ENCODE data around the gene PADI3.

Gene PADI3

DNA sequence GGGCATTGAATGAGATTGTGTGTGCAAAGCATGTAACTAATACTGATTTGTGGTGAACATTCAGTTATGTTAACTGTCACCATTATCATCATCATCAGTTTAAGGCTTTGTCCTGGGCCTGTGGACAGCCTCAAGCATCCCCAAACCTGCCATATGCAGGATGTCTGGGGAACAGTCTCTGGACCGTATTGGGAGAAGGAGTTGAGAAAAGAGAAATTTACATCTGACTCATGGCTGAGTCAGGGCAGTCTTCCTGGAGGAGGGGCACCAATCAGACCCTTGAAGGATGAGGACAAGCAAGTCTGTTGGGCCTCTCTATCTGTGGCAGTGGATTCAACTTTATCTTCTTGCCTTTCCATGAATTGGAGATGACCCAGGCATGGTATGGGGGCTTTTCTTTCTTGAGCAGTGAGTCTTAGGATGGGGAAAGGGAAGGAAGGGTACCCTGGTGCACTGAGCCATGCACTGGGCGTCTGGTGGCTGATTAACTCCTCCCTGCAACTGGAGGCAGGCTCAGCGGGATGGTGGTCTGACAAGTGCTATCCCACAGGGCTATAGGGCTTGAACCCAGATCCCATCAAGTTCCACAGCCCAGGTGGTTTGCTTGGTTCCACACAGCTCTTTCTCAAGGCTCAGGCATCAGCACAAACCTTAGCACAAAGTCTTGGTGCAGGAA, 2.9 kb downstream of the PADI3 start:
- H3K27me3 ChIP-seq (ENCODE audit: control insufficient read depth in 2 of 2, insufficient read depth in 2 of 2, low read length in 2 of 2) = no peaks in the 10 kb centered on the region
- H3K9me3 ChIP-seq (ENCODE audit: control insufficient read depth in 2 of 2, low read length in 2 of 2) = no peaks in the 10 kb centered on the region
- H3K9ac ChIP-seq (ENCODE audit: low read depth in 1 of 2, low read length in 2 of 2) = no peak overlapping the region
- H3K36me3 ChIP-seq (ENCODE audit: control insufficient read depth in 2 of 2, insufficient read depth in 2 of 2, low read length in 2 of 2) = no peaks in the 10 kb centered on the region
- H3K4me3 ChIP-seq (ENCODE audit: low read length in 2 of 2) = no peak overlapping the region
- no peak overlapping the region for H3K27ac ChIP-seq (ENCODE audit: low read depth in 2 of 2, low read length in 2 of 2)
- peaks cover 6 to 28% of the 10 kb centered on the region in 2 donors for H3K4me1 ChIP-seq (ENCODE audit: control insufficient read depth in 2 of 2, insufficient read depth in 2 of 2, low read length in 2 of 2)

- H3K4me3 ChIP-seq (ENCODE audit: low read length in 2 of 2) = no peak overlapping the region
- no peaks in the 10 kb centered on the region for H3K9me3 ChIP-seq (ENCODE audit: control insufficient read depth in 2 of 2, low read length in 2 of 2)
- H3K9ac ChIP-seq (ENCODE audit: low read depth in 1 of 2, low read length in 2 of 2) = no peak overlapping the region
- no peaks in the 10 kb centered on the region for H3K36me3 ChIP-seq (ENCODE audit: control insufficient read depth in 2 of 2, insufficient read depth in 2 of 2, low read length in 2 of 2)
- H3K4me1 ChIP-seq (ENCODE audit: control insufficient read depth in 2 of 2, insufficient read depth in 2 of 2, low read length in 2 of 2) = peaks cover 6 to 24% of the 10 kb centered on the region in 2 donors
- no peaks in the 10 kb centered on the region for H3K27me3 ChIP-seq (ENCODE audit: control insufficient read depth in 2 of 2, insufficient read depth in 2 of 2, low read length in 2 of 2)
- no peak overlapping the region for H3K27ac ChIP-seq (ENCODE audit: low read depth in 2 of 2, low read length in 2 of 2)
Measured at GRCh38 chr1:17255336-17255735, 6.4 kb downstream of the PADI3 start.

DNA sequence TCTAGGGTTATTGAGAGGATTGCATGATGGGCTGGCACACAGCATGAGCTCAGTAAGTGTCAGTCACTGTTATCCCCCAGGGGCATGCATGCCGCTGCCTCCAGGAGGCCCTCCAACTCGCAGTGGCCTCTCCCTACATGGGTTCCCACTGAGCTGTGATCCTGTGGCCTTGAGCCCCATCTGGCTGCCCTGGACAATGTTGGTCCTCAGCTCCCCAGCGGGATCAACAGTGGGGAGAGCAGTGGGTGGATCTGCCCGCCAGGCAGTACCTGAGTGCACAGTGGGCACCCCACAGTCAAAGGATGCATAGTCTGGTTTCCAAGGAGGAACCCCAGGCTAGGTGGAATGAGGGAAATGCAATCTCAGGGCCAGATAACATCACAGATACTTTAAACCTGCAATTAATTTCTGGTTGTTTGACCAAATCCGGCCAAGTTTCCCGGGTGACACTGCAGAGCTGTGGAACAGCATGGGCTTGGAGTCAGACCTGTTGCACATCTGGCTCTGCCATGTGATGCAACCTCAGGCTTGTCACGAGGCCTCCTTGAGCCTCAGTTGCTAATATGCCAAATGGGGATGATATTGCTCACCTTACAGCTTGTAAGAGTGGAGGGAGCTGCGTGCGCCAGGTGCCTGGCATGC, 9.3 kb downstream of the PADI3 start:
- Histone ChIP-seq H3K4me3 (ENCODE audit: low read length in 2 of 2) (no peak overlapping the region), H3K9me3 (ENCODE audit: control insufficient read depth in 2 of 2, low read length in 2 of 2) (no peaks in the 10 kb centered on the region), H3K9ac (ENCODE audit: low read depth in 1 of 2, low read length in 2 of 2) (no peak overlapping the region), H3K36me3 (ENCODE audit: control insufficient read depth in 2 of 2, insufficient read depth in 2 of 2, low read length in 2 of 2) (no peaks in the 10 kb centered on the region), H3K27ac (ENCODE audit: low read depth in 2 of 2, low read length in 2 of 2) (peak overlapping the region in 1 of 2 donors; percentile 35), H3K4me1 (ENCODE audit: control insufficient read depth in 2 of 2, insufficient read depth in 2 of 2, low read length in 2 of 2) (peaks cover 0 to 10% of the 10 kb centered on the region in 2 donors), H3K27me3 (ENCODE audit: control insufficient read depth in 2 of 2, insufficient read depth in 2 of 2, low read length in 2 of 2) (no peaks in the 10 kb centered on the region)

- Histone ChIP-seq H3K4me1 (ENCODE audit: control insufficient read depth in 2 of 2, insufficient read depth in 2 of 2, low read length in 2 of 2) (peaks cover 0 to 10% of the 10 kb centered on the region in 2 donors), H3K9ac (ENCODE audit: low read depth in 1 of 2, low read length in 2 of 2) (no peak overlapping the region), H3K27ac (ENCODE audit: low read depth in 2 of 2, low read length in 2 of 2) (peak overlapping the region in 1 of 2 donors; percentile 35), H3K27me3 (ENCODE audit: control insufficient read depth in 2 of 2, insufficient read depth in 2 of 2, low read length in 2 of 2) (no peaks in the 10 kb centered on the region), H3K9me3 (ENCODE audit: control insufficient read depth in 2 of 2, low read length in 2 of 2) (no peaks in the 10 kb centered on the region), H3K36me3 (ENCODE audit: control insufficient read depth in 2 of 2, insufficient read depth in 2 of 2, low read length in 2 of 2) (no peaks in the 10 kb centered on the region), H3K4me3 (ENCODE audit: low read length in 2 of 2) (no peak overlapping the region)
Measured at GRCh38 chr1:17258758-17259130, 9.8 kb downstream of the PADI3 start.

- no peak overlapping the region for H3K4me3 ChIP-seq (ENCODE audit: low read length in 2 of 2)
- no peaks in the 10 kb centered on the region for H3K36me3 ChIP-seq (ENCODE audit: control insufficient read depth in 2 of 2, insufficient read depth in 2 of 2, low read length in 2 of 2)
- no peaks in the 10 kb centered on the region for H3K27me3 ChIP-seq (ENCODE audit: control insufficient read depth in 2 of 2, insufficient read depth in 2 of 2, low read length in 2 of 2)
- no peak overlapping the region for H3K27ac ChIP-seq (ENCODE audit: low read depth in 2 of 2, low read length in 2 of 2)
- H3K4me1 ChIP-seq (ENCODE audit: control insufficient read depth in 2 of 2, insufficient read depth in 2 of 2, low read length in 2 of 2) = peaks cover 0 to 10% of the 10 kb centered on the region in 2 donors
- H3K9me3 ChIP-seq (ENCODE audit: control insufficient read depth in 2 of 2, low read length in 2 of 2) = no peaks in the 10 kb centered on the region
- no peak overlapping the region for H3K9ac ChIP-seq (ENCODE audit: low read depth in 1 of 2, low read length in 2 of 2)
Measured at GRCh38 chr1:17259233-17259873, 10.5 kb downstream of the PADI3 start.

GRCh38 chr1:17260264-17260663, 11.4 kb downstream of the PADI3 start:
- H3K36me3 ChIP-seq (ENCODE audit: control insufficient read depth in 2 of 2, insufficient read depth in 2 of 2, low read length in 2 of 2) = no peaks in the 10 kb centered on the region
- no peaks in the 10 kb centered on the region for H3K27me3 ChIP-seq (ENCODE audit: control insufficient read depth in 2 of 2, insufficient read depth in 2 of 2, low read length in 2 of 2)
- H3K27ac ChIP-seq (ENCODE audit: low read depth in 2 of 2, low read length in 2 of 2) = no peak overlapping the region
- H3K9ac ChIP-seq (ENCODE audit: low read depth in 1 of 2, low read length in 2 of 2) = no peak overlapping the region
- H3K9me3 ChIP-seq (ENCODE audit: control insufficient read depth in 2 of 2, low read length in 2 of 2) = no peaks in the 10 kb centered on the region
- no peak overlapping the region for H3K4me3 ChIP-seq (ENCODE audit: low read length in 2 of 2)
- peaks cover 0 to 5% of the 10 kb centered on the region in 2 donors for H3K4me1 ChIP-seq (ENCODE audit: control insufficient read depth in 2 of 2, insufficient read depth in 2 of 2, low read length in 2 of 2)

DNA sequence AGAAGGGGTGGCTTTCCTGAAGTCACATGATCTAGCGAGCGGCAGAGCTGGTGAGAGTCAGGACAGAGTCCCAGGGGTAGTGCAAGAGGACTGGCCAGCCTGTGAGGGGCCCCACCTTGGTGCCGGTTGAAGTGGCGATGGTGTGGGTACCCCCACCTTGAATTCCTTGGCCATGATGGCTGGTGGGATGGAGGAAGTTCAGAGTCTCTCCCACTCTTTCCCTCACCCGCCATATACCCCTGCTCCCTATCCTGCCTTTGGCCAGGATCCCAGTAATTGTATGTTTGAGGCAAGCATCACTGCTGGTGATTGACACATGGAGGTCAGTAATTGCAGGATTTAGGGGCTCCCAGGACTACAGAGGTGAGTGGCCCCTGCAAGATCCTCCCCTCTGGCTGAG, 11.8 kb downstream of the PADI3 start:
- Histone ChIP-seq H3K27me3 (ENCODE audit: control insufficient read depth in 2 of 2, insufficient read depth in 2 of 2, low read length in 2 of 2) (no peaks in the 10 kb centered on the region), H3K4me3 (ENCODE audit: low read length in 2 of 2) (no peak overlapping the region), H3K9me3 (ENCODE audit: control insufficient read depth in 2 of 2, low read length in 2 of 2) (no peaks in the 10 kb centered on the region), H3K9ac (ENCODE audit: low read depth in 1 of 2, low read length in 2 of 2) (no peak overlapping the region), H3K4me1 (ENCODE audit: control insufficient read depth in 2 of 2, insufficient read depth in 2 of 2, low read length in 2 of 2) (peaks cover 0 to under 1% of the 10 kb centered on the region in 2 donors), H3K36me3 (ENCODE audit: control insufficient read depth in 2 of 2, insufficient read depth in 2 of 2, low read length in 2 of 2) (no peaks in the 10 kb centered on the region), H3K27ac (ENCODE audit: low read depth in 2 of 2, low read length in 2 of 2) (no peak overlapping the region)

DNA sequence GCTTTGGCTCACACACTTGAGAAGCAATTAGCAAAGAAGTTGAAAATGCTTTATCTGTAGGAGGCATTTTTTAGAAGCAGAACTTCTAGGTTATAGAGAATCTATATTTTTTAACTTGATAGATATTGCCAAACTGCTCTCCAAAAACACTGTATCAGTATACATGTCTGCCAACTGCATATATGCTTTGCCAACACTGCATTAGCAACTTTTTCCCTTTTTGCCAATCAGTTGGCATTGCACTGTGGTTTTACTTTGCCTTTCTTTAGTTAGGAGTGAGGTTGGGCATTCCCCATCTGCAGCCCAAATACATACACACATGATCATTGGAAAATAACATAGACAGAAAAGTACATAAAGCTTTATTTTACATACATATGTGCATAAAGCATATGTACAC, 15.0 kb downstream of the PADI3 start:
- Histone ChIP-seq H3K9me3 (ENCODE audit: control insufficient read depth in 2 of 2, low read length in 2 of 2) (no peaks in the 10 kb centered on the region), H3K4me3 (ENCODE audit: low read length in 2 of 2) (no peak overlapping the region), H3K27ac (ENCODE audit: low read depth in 2 of 2, low read length in 2 of 2) (no peak overlapping the region), H3K36me3 (ENCODE audit: control insufficient read depth in 2 of 2, insufficient read depth in 2 of 2, low read length in 2 of 2) (no peaks in the 10 kb centered on the region), H3K4me1 (ENCODE audit: control insufficient read depth in 2 of 2, insufficient read depth in 2 of 2, low read length in 2 of 2) (no peaks in the 10 kb centered on the region), H3K9ac (ENCODE audit: low read depth in 1 of 2, low read length in 2 of 2) (no peak overlapping the region), H3K27me3 (ENCODE audit: control insufficient read depth in 2 of 2, insufficient read depth in 2 of 2, low read length in 2 of 2) (no peaks in the 10 kb centered on the region)

- H3K27ac ChIP-seq (ENCODE audit: low read depth in 2 of 2, low read length in 2 of 2) = no peak overlapping the region
- no peaks in the 10 kb centered on the region for H3K9me3 ChIP-seq (ENCODE audit: control insufficient read depth in 2 of 2, low read length in 2 of 2)
- H3K4me3 ChIP-seq (ENCODE audit: low read length in 2 of 2) = no peak overlapping the region
- H3K4me1 ChIP-seq (ENCODE audit: control insufficient read depth in 2 of 2, insufficient read depth in 2 of 2, low read length in 2 of 2) = no peaks in the 10 kb centered on the region
- no peaks in the 10 kb centered on the region for H3K27me3 ChIP-seq (ENCODE audit: control insufficient read depth in 2 of 2, insufficient read depth in 2 of 2, low read length in 2 of 2)
- no peaks in the 10 kb centered on the region for H3K36me3 ChIP-seq (ENCODE audit: control insufficient read depth in 2 of 2, insufficient read depth in 2 of 2, low read length in 2 of 2)
- H3K9ac ChIP-seq (ENCODE audit: low read depth in 1 of 2, low read length in 2 of 2) = no peak overlapping the region
Measured at GRCh38 chr1:17264470-17264869, 15.6 kb downstream of the PADI3 start.

DNA sequence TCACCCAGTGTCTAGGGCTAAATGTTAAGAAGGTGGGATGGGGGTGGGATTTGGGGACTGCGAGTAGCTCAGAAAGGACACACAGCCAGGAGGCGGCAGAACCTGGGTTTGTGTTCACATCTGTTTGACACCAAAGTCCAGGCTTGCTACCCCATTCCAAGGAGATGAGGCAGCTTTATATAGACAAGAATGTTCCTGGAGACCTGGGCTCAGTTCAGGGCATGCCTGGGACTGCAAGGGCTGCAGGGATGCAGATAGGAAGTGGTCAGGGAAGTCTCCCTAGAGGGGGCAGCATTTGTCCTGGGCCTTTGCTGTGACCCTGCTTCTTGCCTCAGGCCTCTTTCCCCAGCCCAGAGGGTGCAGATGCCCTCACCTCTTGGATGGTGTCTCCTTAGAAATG, 16.3 kb downstream of the PADI3 start:
- no peaks in the 10 kb centered on the region for H3K4me1 ChIP-seq (ENCODE audit: control insufficient read depth in 2 of 2, insufficient read depth in 2 of 2, low read length in 2 of 2)
- no peaks in the 10 kb centered on the region for H3K36me3 ChIP-seq (ENCODE audit: control insufficient read depth in 2 of 2, insufficient read depth in 2 of 2, low read length in 2 of 2)
- H3K4me3 ChIP-seq (ENCODE audit: low read length in 2 of 2) = no peak overlapping the region
- H3K27me3 ChIP-seq (ENCODE audit: control insufficient read depth in 2 of 2, insufficient read depth in 2 of 2, low read length in 2 of 2) = no peaks in the 10 kb centered on the region
- no peak overlapping the region for H3K27ac ChIP-seq (ENCODE audit: low read depth in 2 of 2, low read length in 2 of 2)
- no peak overlapping the region for H3K9ac ChIP-seq (ENCODE audit: low read depth in 1 of 2, low read length in 2 of 2)
- H3K9me3 ChIP-seq (ENCODE audit: control insufficient read depth in 2 of 2, low read length in 2 of 2) = no peaks in the 10 kb centered on the region

All from mucosa of rectum (tissue), 2 donors.